Gastrocnemius medialis (tissue), 4 donors: ENCODE results near the gene TSPAN5.

Experiments used
- POLR2A ChIP-seq, 2 donors: fragments of 450-650 bp; IDR thresholded peaks; one replicate each; pipeline ENCODE4 v1.6.1; 2017; ENCODE audit warnings: antibody characterized with exemption in 2 of 2, mild to moderate bottlenecking in 2 of 2, moderate library complexity in 2 of 2
- TF ChIP-seq, protein P1 (sequence below), 5 experiments: fragments of 450-650 bp in 3 of 5; fragments of 200-600 bp in 2 of 5; sonication (generic) in 2 of 5; IDR thresholded peaks in 4 of 5; conservative IDR thresholded peaks in 1 of 5; 1 replicate in 4 of 5; 2 replicates in 1 of 5; pipeline ENCODE4 v1.5.1; 2016 to 2019; ENCODE audit warnings: antibody characterized with exemption in 5 of 5, mild to moderate bottlenecking in 3 of 5, moderate library complexity in 3 of 5

DNA sequence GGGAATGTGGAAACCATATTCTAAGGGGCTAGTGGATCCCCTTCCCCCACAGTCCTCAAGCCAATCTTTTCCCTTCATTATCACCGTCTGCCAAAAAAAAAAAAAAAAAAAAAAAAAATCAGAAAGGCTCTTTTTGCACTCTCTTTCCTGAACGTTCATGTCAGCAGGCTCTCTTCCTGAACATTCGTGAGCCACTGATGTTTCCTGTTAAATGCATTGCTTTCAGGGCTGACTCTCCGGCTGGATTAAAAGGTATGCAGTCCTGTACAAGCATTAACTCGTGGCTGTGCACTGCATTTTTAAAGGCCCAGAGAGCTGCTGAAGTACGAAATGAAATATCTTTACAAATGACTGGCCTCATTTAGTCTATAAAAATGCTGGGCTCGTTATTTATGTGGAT lies 34.0 kb upstream of the TSPAN5 start:
- TF ChIP-seq, protein P1, sequence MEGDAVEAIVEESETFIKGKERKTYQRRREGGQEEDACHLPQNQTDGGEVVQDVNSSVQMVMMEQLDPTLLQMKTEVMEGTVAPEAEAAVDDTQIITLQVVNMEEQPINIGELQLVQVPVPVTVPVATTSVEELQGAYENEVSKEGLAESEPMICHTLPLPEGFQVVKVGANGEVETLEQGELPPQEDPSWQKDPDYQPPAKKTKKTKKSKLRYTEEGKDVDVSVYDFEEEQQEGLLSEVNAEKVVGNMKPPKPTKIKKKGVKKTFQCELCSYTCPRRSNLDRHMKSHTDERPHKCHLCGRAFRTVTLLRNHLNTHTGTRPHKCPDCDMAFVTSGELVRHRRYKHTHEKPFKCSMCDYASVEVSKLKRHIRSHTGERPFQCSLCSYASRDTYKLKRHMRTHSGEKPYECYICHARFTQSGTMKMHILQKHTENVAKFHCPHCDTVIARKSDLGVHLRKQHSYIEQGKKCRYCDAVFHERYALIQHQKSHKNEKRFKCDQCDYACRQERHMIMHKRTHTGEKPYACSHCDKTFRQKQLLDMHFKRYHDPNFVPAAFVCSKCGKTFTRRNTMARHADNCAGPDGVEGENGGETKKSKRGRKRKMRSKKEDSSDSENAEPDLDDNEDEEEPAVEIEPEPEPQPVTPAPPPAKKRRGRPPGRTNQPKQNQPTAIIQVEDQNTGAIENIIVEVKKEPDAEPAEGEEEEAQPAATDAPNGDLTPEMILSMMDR (IDR thresholded peaks at IDR 0.05 in 4 of 5, conservative IDR thresholded peaks at IDR 0.05 in 1 of 5) = no peak
- no peak for TF ChIP-seq POLR2A (IDR thresholded peaks at IDR 0.05)
